SK-N-SH treated with all-trans-retinoic acid at 6 μM for 48 hours (cell line): Measurements from ENCODE around the gene PACRGL.

ENCODE experiments used
- ATAC-seq: fragments of 200-7000 bp; cut with Tn5 transposase; 3 replicates; pipeline ENCODE4 v1.9.1; 2020; ENCODE audit warnings: mild to moderate bottlenecking, moderate library complexity
- ARNTL ChIP-seq: fragments of 450-650 bp; formaldehyde crosslinking; IDR thresholded peaks from 2 replicates; pipeline ENCODE4 v1.5.0; 2020; ENCODE audit warnings: low read depth, mild to moderate bottlenecking, moderate library complexity, borderline replicate concordance
- BACH2 ChIP-seq: fragments of 250-450 bp; sonication (Bioruptor Pico); IDR thresholded peaks from 2 replicates; pipeline ENCODE4 v1.9.0; 2021; ENCODE audit warnings: mild to moderate bottlenecking, borderline replicate concordance
- CSDC2 ChIP-seq: fragments of 250-450 bp; sonication (Bioruptor Pico); IDR thresholded peaks from 2 replicates; pipeline ENCODE4 v1.5.0; 2020; ENCODE audit warnings: mild to moderate bottlenecking, moderate library complexity
- ESRRG ChIP-seq: fragments of 250-450 bp; sonication (Bioruptor Pico); IDR thresholded peaks from 2 replicates; pipeline ENCODE4 v1.6.1; 2021; ENCODE audit warnings: mild to moderate bottlenecking
- GLIS3 ChIP-seq: fragments of 250-450 bp; sonication (Bioruptor Pico); IDR thresholded peaks from 2 replicates; pipeline ENCODE4 v1.5.0; 2020; ENCODE audit warnings: mild to moderate bottlenecking, moderate library complexity
- ISL1 ChIP-seq: fragments of 250-450 bp; sonication (Bioruptor Pico); IDR thresholded peaks from 2 replicates; pipeline ENCODE4 v2.1.2; 2022; ENCODE audit warnings: mild to moderate bottlenecking, moderate library complexity
- PPARA ChIP-seq: fragments of 250-450 bp; sonication (Bioruptor Pico); IDR thresholded peaks from 2 replicates; pipeline ENCODE4 v1.5.0; 2020; ENCODE audit warnings: mild to moderate bottlenecking, borderline replicate concordance
- SNAI2 ChIP-seq: fragments of 250-450 bp; sonication (Bioruptor Pico); IDR thresholded peaks from 2 replicates; pipeline ENCODE4 v1.5.0; 2020; ENCODE audit warnings: mild to moderate bottlenecking, moderate library complexity
- TOX ChIP-seq: fragments of 250-450 bp; sonication (Bioruptor Pico); IDR thresholded peaks from 2 replicates; pipeline ENCODE4 v1.8.0; 2021; ENCODE audit warnings: mild to moderate bottlenecking, moderate library complexity, borderline replicate concordance
- TSHZ2 ChIP-seq: fragments of 250-450 bp; sonication (Bioruptor Pico); IDR thresholded peaks from 2 replicates; pipeline ENCODE4 v1.5.0; 2020; ENCODE audit warnings: mild to moderate bottlenecking, moderate library complexity
- ZC3H10 ChIP-seq: fragments of 250-450 bp; sonication (Bioruptor Pico); IDR thresholded peaks from 2 replicates; pipeline ENCODE4 v1.5.1; 2021; ENCODE audit warnings: mild to moderate bottlenecking, moderate library complexity
- ZFP3 ChIP-seq: fragments of 250-450 bp; sonication (Bioruptor Pico); IDR thresholded peaks from 2 replicates; pipeline ENCODE4 v1.5.0; 2020; ENCODE audit warnings: mild to moderate bottlenecking, moderate library complexity
- ZFP30 ChIP-seq: fragments of 450-650 bp; formaldehyde crosslinking; IDR thresholded peaks from 2 replicates; pipeline ENCODE4 v1.5.0; 2022; ENCODE audit warnings: mild to moderate bottlenecking, moderate library complexity
- ZNF565 ChIP-seq: fragments of 450-650 bp; formaldehyde crosslinking; conservative IDR thresholded peaks from 2 replicates; pipeline ENCODE4 v1.5.0; 2020; ENCODE audit warnings: low read depth, mild to moderate bottlenecking, moderate library complexity
- ZNF70 ChIP-seq: fragments of 450-650 bp; formaldehyde crosslinking; IDR thresholded peaks from 2 replicates; pipeline ENCODE4 v1.5.0; 2020; ENCODE audit warnings: mild to moderate bottlenecking, moderate library complexity
- ZNF8 ChIP-seq: fragments of 450-650 bp; formaldehyde crosslinking; IDR thresholded peaks from 2 replicates; pipeline ENCODE4 v1.5.0; 2020; ENCODE audit warnings: mild to moderate bottlenecking, moderate library complexity
- TF ChIP-seq, protein P1 (sequence below): fragments of 250-450 bp; sonication (Bioruptor Pico); IDR thresholded peaks from 2 replicates; pipeline ENCODE4 v1.8.0; 2021; ENCODE audit warnings: low read depth, mild to moderate bottlenecking, moderate library complexity, borderline replicate concordance
- TF ChIP-seq, protein P2 (sequence below): fragments of 250-450 bp; sonication (Bioruptor Pico); IDR thresholded peaks from 2 replicates; pipeline ENCODE4 v1.5.1; 2020; ENCODE audit warnings: low read depth, mild to moderate bottlenecking, moderate library complexity
- TF ChIP-seq, protein P3 (sequence below): fragments of 250-450 bp; sonication (Bioruptor Pico); IDR thresholded peaks from 2 replicates; pipeline ENCODE4 v1.5.1; 2021; ENCODE audit warnings: mild to moderate bottlenecking, moderate library complexity

The PACRGL gene

DNA sequence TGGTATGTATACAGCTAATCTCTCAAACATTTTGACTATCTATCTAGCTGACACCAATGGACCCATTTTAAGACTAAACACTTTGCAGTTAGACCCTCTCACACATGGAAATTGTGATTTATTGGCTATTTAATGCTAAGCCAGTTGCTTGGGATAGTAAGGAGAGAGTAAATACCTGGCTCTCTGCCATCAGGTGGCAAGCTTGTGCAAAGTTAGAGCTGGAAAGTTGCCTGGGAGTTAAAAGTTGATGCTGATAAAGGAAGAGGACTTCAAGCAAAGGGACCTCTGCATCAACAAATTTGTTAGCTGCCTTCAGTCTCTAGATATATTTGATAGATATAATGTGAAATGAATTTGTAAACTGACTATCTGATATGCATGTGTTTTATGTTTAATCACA is 61.1 kb downstream of the PACRGL start:
- no peak for TF ChIP-seq BACH2 (CRISPR knock-in tag)
- TF ChIP-seq ZFP30 (CRISPR knock-in tag) = no peak
- TF ChIP-seq, protein P1, sequence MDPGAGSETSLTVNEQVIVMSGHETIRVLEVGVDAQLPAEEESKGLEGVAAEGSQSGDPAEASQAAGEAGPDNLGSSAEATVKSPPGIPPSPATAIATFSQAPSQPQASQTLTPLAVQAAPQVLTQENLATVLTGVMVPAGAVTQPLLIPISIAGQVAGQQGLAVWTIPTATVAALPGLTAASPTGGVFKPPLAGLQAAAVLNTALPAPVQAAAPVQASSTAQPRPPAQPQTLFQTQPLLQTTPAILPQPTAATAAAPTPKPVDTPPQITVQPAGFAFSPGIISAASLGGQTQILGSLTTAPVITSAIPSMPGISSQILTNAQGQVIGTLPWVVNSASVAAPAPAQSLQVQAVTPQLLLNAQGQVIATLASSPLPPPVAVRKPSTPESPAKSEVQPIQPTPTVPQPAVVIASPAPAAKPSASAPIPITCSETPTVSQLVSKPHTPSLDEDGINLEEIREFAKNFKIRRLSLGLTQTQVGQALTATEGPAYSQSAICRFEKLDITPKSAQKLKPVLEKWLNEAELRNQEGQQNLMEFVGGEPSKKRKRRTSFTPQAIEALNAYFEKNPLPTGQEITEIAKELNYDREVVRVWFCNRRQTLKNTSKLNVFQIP (CRISPR knock-in tag) = no peak
- TF ChIP-seq, protein P2, sequence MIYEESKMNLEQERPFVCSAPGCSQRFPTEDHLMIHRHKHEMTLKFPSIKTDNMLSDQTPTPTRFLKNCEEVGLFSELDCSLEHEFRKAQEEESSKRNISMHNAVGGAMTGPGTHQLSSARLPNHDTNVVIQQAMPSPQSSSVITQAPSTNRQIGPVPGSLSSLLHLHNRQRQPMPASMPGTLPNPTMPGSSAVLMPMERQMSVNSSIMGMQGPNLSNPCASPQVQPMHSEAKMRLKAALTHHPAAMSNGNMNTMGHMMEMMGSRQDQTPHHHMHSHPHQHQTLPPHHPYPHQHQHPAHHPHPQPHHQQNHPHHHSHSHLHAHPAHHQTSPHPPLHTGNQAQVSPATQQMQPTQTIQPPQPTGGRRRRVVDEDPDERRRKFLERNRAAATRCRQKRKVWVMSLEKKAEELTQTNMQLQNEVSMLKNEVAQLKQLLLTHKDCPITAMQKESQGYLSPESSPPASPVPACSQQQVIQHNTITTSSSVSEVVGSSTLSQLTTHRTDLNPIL (CRISPR knock-in tag) = no peak
- ATAC-seq = no peak

DNA sequence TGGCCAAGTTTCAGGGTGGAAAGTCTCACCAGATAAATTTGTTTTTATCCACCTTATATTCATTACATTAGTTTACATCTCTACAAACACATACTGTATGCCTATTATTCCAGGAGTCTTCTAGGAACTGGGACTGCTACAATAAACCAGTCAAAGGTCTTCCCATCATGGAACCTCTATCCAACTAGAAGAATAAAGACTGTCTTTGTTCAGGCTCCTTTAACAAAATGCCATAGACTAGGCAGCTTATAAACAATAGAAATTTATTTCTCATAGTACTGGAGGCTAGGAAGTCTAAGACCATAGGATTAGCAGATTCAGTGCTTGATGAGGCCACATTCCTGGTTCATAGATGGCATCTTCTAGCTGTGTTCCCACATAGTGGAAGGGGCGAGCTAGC is 61.6 kb downstream of the PACRGL start:
- ATAC-seq = no peak
- TF ChIP-seq ESRRG (CRISPR knock-in tag) = no peak
- no peak for TF ChIP-seq TSHZ2 (CRISPR knock-in tag)
- TF ChIP-seq ZNF565 (CRISPR knock-in tag) = no peak
- no peak for TF ChIP-seq TOX (CRISPR knock-in tag)
- no peak for TF ChIP-seq SNAI2
- TF ChIP-seq CSDC2 = no peak
- no peak for TF ChIP-seq ZFP3 (CRISPR knock-in tag)
- TF ChIP-seq, protein P1 (CRISPR knock-in tag) = no peak
- TF ChIP-seq, protein P3, sequence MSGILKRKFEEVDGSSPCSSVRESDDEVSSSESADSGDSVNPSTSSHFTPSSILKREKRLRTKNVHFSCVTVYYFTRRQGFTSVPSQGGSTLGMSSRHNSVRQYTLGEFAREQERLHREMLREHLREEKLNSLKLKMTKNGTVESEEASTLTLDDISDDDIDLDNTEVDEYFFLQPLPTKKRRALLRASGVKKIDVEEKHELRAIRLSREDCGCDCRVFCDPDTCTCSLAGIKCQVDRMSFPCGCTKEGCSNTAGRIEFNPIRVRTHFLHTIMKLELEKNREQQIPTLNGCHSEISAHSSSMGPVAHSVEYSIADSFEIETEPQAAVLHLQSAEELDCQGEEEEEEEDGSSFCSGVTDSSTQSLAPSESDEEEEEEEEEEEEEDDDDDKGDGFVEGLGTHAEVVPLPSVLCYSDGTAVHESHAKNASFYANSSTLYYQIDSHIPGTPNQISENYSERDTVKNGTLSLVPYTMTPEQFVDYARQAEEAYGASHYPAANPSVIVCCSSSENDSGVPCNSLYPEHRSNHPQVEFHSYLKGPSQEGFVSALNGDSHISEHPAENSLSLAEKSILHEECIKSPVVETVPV (CRISPR knock-in tag) = no peak

DNA sequence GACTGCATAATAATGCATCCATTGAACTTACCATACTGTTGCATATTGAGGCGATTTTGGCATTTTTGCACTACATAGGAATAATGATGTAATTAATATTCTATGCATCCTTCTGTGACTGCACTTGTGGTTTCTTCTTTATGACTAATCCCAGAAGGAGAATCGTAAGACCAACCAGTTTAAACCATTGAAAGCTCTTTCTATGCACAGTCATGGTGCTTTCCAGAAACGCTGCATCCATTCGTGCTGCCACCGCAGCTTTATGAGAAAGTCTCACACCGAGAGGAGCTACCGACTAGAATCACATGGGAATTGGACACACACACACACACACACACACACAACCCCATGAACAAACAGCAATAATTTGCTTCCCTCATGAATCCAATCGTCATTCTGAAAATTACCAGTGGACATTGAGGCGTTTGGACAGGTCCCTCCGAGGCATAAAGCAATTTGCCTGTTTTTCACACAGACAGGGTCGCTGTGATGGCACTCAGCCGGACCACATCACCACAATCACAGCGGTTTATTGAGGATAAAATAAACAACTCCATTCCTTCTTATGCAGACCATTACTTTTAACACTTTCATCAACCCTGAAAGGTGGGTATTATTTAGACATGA is 64.2 kb downstream of the PACRGL start:
- no peak for ATAC-seq
- TF ChIP-seq PPARA (CRISPR knock-in tag) (no peak), ZNF8 (CRISPR knock-in tag) (no peak), ARNTL (CRISPR knock-in tag) (no peak), CSDC2 (no peak), ZNF565 (CRISPR knock-in tag) (no peak), ZFP3 (CRISPR knock-in tag) (no peak), GLIS3 (no peak), ISL1 (CRISPR knock-in tag) (no peak), ZC3H10 (CRISPR knock-in tag) (no peak), ZNF70 (CRISPR knock-in tag) (no peak), ESRRG (CRISPR knock-in tag) (no peak), TOX (CRISPR knock-in tag) (no peak), ZFP30 (CRISPR knock-in tag) (no peak), SNAI2 (no peak), TSHZ2 (CRISPR knock-in tag) (no peak)
- TF ChIP-seq, protein P3 (CRISPR knock-in tag) = no peak
- TF ChIP-seq, protein P2 (CRISPR knock-in tag) = no peak
- TF ChIP-seq, protein P1 (CRISPR knock-in tag) = no peak
